Suppressor macrophage treated with lipopolysaccharide for 1 hour (primary cell): ENCODE measurements around the gene CYP19A1.
A peak's percentile ranks its signal among the peaks of the same experiment; 100 is the strongest.

Experiments
- DNase-seq, 3 donors: peaks; one replicate each; pipeline ENCODE4 v3.0.0-alpha.2; 2020 to 2022

CYP19A1 gene

DNA sequence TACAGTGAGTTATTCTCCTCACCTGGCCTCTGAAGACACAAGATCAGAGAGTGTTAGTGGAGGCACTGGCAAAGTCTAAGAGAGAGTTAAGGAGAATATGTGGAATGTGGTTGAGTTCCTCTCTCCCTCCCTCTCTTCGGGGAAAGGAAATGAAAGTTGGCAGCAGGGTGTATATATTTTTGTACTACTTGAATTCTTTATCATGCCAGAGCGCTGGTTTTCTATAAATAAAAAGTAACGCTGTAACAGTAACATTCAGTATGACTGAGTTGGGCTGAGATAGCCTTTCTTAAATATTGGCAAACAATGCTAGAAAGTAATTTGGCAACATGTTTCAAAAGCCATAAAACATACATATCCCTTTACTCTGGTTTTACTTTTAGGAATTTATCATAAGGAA lies 166.2 kb downstream of the CYP19A1 start:
- peak in 1 of 3 donors; percentile 38 for DNase-seq

DNA sequence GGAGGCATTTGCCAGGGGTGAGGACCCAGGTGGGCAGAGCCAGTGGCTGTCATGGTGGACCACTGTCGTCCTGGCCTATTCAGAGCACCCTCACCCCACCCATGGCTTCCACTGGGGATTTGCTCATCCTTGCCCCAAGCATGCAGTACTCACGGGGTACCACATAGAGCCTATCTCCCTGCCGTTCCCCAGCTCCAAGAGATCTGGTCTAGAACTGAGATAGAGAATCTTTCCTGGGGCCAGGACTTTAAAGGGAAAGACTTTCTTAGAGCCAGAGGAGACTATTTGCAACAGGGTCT lies 166.8 kb downstream of the CYP19A1 start:
- DNase-seq, result no peak

GRCh38 chr15:51170882-51171633 lies 167.3 kb downstream of the CYP19A1 start:
- DNase-seq, result no peak

- no peak for DNase-seq
Measured at GRCh38 chr15:51168700-51169099, 169.7 kb downstream of the CYP19A1 start.

- no peak for DNase-seq
Measured at GRCh38 chr15:51163843-51164242, 174.6 kb downstream of the CYP19A1 start.

DNA sequence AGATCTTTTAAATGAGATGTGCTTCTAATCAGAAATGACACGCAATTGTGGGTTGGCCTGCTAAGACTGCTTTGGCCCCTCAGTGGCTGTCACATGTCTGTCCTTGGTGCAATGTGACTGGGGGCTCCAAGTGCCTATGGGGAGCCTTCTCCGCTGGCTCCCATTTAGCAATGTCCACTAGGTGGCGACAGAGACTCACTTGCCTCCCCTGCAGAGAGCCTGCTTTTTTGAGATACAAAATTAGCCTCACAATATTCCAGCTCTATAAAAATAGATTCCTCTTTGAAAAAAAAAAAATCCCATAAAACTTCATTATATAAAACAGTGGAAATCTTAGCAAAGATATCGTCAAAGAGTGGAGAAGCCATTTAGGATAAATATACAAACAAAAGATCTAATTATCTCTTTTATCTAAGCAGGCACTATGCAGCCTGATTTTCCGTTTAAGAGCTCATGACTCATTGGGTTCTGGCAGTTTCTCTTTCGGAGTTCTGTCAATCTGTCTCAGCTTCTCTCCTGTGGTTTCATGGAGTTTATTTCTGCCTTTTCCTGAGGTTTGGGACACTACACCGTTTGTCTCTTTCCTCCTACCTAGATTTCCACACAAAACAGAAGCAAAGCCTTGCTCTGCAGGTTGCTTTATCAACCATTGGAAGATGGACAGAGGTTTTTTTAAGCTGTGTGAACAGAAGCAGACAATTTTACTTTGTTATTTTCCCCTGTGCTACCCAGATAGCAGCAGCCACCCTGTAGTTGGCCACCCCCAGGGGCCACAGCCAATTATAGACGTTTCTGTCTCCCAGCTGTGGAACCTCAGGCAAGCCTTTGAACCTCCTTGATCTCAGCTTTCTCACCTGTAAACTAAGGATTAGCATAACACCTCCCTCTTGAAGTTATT lies 175.3 kb downstream of the CYP19A1 start:
- DNase-seq, result peak; percentile 86 to 89 (median 89)

- DNase-seq, result no peak
Measured at GRCh38 chr15:51161491-51162220, 176.7 kb downstream of the CYP19A1 start.

DNA sequence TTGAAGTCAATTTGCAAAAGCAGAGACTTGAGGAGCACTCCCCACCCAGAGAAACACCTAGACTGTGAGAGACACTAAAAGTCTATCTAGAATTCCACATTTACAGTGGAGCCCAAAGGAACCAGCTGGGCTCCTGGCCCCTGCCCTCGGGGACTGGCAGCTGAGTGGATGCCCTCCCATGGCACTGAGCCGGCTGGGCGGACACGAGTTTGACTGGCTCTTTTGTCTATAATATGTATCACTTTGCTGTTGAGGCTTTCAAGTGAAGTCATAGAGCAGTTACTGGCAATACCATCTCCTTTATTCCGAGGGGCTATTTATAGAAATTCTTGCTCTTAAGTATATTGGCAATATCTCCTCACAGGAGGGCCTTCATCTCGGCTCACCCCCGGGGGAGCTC lies 177.9 kb downstream of the CYP19A1 start:
- no peak for DNase-seq
